ENCODE results near the gene GUCD1. TPM values are rescaled to one million over a fixed set of nuclear protein-coding genes. Genes with fewer than 3 reads are reported as not detected.

Gene GUCD1
- total and polyA plus RNA-seq, 10 of the 15 experiments (the other 5 are each of a cell fraction or from before 2014, with no cell fraction given), result 56.0 to 177 (median 88.2) TPM

DNA sequence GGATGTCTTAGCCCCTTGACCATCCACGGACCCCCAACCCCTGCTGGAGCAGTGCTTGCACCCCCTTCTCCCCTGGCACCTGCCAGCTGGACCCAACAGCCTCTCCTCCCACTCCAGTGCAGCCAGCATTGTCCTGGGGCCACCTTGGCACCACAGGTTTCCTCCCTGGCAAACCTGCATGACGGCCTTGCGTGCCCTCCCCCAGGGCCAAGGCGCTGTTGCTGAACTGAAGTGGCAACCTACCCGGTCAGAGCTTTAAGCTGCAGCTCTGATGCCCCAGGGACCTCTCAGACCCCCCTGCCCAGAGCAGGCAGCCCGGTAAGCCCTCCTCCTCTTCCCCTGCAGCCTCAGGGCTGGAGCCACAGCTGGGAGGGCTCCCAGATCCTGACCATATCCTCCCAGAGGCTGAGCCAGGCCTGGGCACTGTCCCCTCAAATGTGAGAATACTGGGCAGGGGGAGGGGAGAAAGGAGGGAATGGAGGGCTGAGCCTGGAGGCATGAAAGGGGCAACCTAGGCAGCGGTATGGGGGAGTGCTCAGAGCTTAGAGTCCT is 39.7 kb upstream of the GUCD1 start:
- H3K27me3 ChIP-seq (replicated peaks in 1 of 2; ENCODE audit: control insufficient read depth in 2 of 2, insufficient read depth in 2 of 2, low read length in 1 of 2), result no peaks in the 10 kb centered on the region
- H3K9me3 ChIP-seq (replicated peaks; ENCODE audit: control insufficient read depth, insufficient read depth, low read length), result no peaks in the 10 kb centered on the region
- DNase-seq (ENCODE audit: low read depth, low spot score), result no peak
- H3K9ac ChIP-seq (ENCODE audit: control insufficient read depth, insufficient read depth, low read length), result no peak overlapping the region
- TF ChIP-seq, protein P1, sequence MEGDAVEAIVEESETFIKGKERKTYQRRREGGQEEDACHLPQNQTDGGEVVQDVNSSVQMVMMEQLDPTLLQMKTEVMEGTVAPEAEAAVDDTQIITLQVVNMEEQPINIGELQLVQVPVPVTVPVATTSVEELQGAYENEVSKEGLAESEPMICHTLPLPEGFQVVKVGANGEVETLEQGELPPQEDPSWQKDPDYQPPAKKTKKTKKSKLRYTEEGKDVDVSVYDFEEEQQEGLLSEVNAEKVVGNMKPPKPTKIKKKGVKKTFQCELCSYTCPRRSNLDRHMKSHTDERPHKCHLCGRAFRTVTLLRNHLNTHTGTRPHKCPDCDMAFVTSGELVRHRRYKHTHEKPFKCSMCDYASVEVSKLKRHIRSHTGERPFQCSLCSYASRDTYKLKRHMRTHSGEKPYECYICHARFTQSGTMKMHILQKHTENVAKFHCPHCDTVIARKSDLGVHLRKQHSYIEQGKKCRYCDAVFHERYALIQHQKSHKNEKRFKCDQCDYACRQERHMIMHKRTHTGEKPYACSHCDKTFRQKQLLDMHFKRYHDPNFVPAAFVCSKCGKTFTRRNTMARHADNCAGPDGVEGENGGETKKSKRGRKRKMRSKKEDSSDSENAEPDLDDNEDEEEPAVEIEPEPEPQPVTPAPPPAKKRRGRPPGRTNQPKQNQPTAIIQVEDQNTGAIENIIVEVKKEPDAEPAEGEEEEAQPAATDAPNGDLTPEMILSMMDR (IDR thresholded peaks at IDR 0.05 in 2 of 3, conservative IDR thresholded peaks at IDR 0.05 in 1 of 3; ENCODE audit: control insufficient read depth in 2 of 3, extremely low read depth in 1 of 3, insufficient read depth in 1 of 3, low read depth in 3 of 3, low read length in 3 of 3), result no peak
- TF ChIP-seq TCF12 (IDR thresholded peaks at IDR 0.05; ENCODE audit: low read depth, low read length) (no peak), ZSCAN29 (IDR thresholded peaks at IDR 0.05) (no peak), NRF1 (conservative IDR thresholded peaks at IDR 0.05; ENCODE audit: low read depth, low read length) (no peak), GABPA (IDR thresholded peaks at IDR 0.05; ENCODE audit: low read depth) (no peak), SUZ12 (IDR thresholded peaks at IDR 0.05; ENCODE audit: unreplicated experiment) (no peak), POU2F2 (IDR thresholded peaks at IDR 0.05; ENCODE audit: borderline replicate concordance, low read depth, low read length) (no peak), ZNF622 (IDR thresholded peaks at IDR 0.05) (no peak)
- TF ChIP-seq, protein P2, sequence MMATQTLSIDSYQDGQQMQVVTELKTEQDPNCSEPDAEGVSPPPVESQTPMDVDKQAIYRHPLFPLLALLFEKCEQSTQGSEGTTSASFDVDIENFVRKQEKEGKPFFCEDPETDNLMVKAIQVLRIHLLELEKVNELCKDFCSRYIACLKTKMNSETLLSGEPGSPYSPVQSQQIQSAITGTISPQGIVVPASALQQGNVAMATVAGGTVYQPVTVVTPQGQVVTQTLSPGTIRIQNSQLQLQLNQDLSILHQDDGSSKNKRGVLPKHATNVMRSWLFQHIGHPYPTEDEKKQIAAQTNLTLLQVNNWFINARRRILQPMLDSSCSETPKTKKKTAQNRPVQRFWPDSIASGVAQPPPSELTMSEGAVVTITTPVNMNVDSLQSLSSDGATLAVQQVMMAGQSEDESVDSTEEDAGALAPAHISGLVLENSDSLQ (IDR thresholded peaks at IDR 0.05), result no peak
- TF ChIP-seq, protein P3, sequence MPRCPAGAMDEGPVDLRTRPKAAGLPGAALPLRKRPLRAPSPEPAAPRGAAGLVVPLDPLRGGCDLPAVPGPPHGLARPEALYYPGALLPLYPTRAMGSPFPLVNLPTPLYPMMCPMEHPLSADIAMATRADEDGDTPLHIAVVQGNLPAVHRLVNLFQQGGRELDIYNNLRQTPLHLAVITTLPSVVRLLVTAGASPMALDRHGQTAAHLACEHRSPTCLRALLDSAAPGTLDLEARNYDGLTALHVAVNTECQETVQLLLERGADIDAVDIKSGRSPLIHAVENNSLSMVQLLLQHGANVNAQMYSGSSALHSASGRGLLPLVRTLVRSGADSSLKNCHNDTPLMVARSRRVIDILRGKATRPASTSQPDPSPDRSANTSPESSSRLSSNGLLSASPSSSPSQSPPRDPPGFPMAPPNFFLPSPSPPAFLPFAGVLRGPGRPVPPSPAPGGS (IDR thresholded peaks at IDR 0.05; ENCODE audit: borderline replicate concordance, insufficient read depth, low read depth, low read length, poor library complexity, severe bottlenecking), result no peak
- TF ChIP-seq, protein P4, sequence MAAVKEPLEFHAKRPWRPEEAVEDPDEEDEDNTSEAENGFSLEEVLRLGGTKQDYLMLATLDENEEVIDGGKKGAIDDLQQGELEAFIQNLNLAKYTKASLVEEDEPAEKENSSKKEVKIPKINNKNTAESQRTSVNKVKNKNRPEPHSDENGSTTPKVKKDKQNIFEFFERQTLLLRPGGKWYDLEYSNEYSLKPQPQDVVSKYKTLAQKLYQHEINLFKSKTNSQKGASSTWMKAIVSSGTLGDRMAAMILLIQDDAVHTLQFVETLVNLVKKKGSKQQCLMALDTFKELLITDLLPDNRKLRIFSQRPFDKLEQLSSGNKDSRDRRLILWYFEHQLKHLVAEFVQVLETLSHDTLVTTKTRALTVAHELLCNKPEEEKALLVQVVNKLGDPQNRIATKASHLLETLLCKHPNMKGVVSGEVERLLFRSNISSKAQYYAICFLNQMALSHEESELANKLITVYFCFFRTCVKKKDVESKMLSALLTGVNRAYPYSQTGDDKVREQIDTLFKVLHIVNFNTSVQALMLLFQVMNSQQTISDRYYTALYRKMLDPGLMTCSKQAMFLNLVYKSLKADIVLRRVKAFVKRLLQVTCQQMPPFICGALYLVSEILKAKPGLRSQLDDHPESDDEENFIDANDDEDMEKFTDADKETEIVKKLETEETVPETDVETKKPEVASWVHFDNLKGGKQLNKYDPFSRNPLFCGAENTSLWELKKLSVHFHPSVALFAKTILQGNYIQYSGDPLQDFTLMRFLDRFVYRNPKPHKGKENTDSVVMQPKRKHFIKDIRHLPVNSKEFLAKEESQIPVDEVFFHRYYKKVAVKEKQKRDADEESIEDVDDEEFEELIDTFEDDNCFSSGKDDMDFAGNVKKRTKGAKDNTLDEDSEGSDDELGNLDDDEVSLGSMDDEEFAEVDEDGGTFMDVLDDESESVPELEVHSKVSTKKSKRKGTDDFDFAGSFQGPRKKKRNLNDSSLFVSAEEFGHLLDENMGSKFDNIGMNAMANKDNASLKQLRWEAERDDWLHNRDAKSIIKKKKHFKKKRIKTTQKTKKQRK (IDR thresholded peaks at IDR 0.05; ENCODE audit: low read depth, low read length), result no peak
- TF ChIP-seq, protein P5, sequence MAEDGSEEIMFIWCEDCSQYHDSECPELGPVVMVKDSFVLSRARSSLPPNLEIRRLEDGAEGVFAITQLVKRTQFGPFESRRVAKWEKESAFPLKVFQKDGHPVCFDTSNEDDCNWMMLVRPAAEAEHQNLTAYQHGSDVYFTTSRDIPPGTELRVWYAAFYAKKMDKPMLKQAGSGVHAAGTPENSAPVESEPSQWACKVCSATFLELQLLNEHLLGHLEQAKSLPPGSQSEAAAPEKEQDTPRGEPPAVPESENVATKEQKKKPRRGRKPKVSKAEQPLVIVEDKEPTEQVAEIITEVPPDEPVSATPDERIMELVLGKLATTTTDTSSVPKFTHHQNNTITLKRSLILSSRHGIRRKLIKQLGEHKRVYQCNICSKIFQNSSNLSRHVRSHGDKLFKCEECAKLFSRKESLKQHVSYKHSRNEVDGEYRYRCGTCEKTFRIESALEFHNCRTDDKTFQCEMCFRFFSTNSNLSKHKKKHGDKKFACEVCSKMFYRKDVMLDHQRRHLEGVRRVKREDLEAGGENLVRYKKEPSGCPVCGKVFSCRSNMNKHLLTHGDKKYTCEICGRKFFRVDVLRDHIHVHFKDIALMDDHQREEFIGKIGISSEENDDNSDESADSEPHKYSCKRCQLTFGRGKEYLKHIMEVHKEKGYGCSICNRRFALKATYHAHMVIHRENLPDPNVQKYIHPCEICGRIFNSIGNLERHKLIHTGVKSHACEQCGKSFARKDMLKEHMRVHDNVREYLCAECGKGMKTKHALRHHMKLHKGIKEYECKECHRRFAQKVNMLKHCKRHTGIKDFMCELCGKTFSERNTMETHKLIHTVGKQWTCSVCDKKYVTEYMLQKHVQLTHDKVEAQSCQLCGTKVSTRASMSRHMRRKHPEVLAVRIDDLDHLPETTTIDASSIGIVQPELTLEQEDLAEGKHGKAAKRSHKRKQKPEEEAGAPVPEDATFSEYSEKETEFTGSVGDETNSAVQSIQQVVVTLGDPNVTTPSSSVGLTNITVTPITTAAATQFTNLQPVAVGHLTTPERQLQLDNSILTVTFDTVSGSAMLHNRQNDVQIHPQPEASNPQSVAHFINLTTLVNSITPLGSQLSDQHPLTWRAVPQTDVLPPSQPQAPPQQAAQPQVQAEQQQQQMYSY (CRISPR knock-in tag; IDR thresholded peaks at IDR 0.05), result no peak
- no peak overlapping the region for H3K27ac ChIP-seq (ENCODE audit: control insufficient read depth, insufficient read depth)
- ChIA-PET SMC1A (ENCODE audit: uncharacterized antibody, unreplicated experiment) (no interaction called here), CTCF (interaction anchor here (1.2 kb wide), 1 partner anchor 9 kb away, joined by 3 read pairs; no protein-coding TSS in a partner anchor), POLR2A (no interaction called here), RAD21 (ENCODE audit: unreplicated experiment) (no interaction called here)
- no peak overlapping the region for H3K4me3 ChIP-seq
- FAIRE-seq, result no peak
- no peak overlapping the region for H3K4me2 ChIP-seq (ENCODE audit: control insufficient read depth, insufficient read depth)
- no peaks in the 10 kb centered on the region for H3K4me1 ChIP-seq (ENCODE audit: control insufficient read depth, insufficient read depth, low read length)
- no peaks in the 10 kb centered on the region for H3K36me3 ChIP-seq (ENCODE audit: control insufficient read depth in 2 of 2, insufficient read depth in 2 of 2, low read length in 1 of 2)
- no peak overlapping the region for H2AFZ ChIP-seq (ENCODE audit: control insufficient read depth, low read depth, low read length)
- BruUV-seq (replicated peaks), result no TSS peak
- intact Hi-C loops (cut with micrococcal nuclease; ENCODE audit: unreplicated experiment), result no loop called here
- no peaks in the 10 kb centered on the region for H3K79me2 ChIP-seq (ENCODE audit: control insufficient read depth, insufficient read depth, low read length)
- no peaks in the 10 kb centered on the region for H4K20me1 ChIP-seq (ENCODE audit: control insufficient read depth, insufficient read depth)
- no peak for ATAC-seq
- in situ Hi-C loops (cut with MboI), result no loop called here
- WGBS (ENCODE audit: insufficient coverage, insufficient replicate concordance, low lambda C conversion rate, missing lambda C conversion rate), result 35% methylated on average over 7 of the region's 7 CpGs

All from GM12878 (cell line).